Stimulated activated naive CD8-positive, alpha-beta T cell treated with anti-CD3 and anti-CD28 coated beads, Interleukin-15, Interleukin-2, amounts not matched to agents 100 ng/mL and 50 ng/mL, for 24 hours (primary cell): ENCODE results near the gene ERI3.

ENCODE experiments used
- H3K27ac Mint-ChIP-seq: one replicate; pipeline ENCODE4 v1.8.0; 2021; ENCODE audit warnings: mild to moderate bottlenecking, mixed read lengths
- H3K27me3 Mint-ChIP-seq: one replicate; pipeline ENCODE4 v1.8.0; 2021; ENCODE audit warnings: mixed read lengths
- H3K36me3 Mint-ChIP-seq: one replicate; pipeline ENCODE4 v1.8.0; 2021; ENCODE audit warnings: low read depth, mixed read lengths
- H3K4me1 Mint-ChIP-seq: one replicate; pipeline ENCODE4 v1.8.0; 2021; ENCODE audit warnings: low read depth, mixed read lengths
- H3K4me3 Mint-ChIP-seq: one replicate; pipeline ENCODE4 v1.8.0; 2021; ENCODE audit warnings: mild to moderate bottlenecking, mixed read lengths
- H3K9me3 Mint-ChIP-seq: one replicate; pipeline ENCODE4 v1.8.0; 2021; ENCODE audit warnings: mixed read lengths

ERI3 gene

GRCh38 chr1:44237721-44238457 is 117.2 kb downstream of the ERI3 start:
- H3K27me3 Mint-ChIP-seq: no peaks in the 10 kb centered on the region
- no peaks in the 10 kb centered on the region for H3K9me3 Mint-ChIP-seq
- no peak overlapping the region for H3K4me3 Mint-ChIP-seq
- H3K27ac Mint-ChIP-seq: no peak overlapping the region
- H3K36me3 Mint-ChIP-seq: peaks cover 14% of the 10 kb centered on the region
- peaks cover 13% of the 10 kb centered on the region for H3K4me1 Mint-ChIP-seq

GRCh38 chr1:44236490-44237272 is 118.4 kb downstream of the ERI3 start:
- H3K27me3 Mint-ChIP-seq: no peaks in the 10 kb centered on the region
- H3K36me3 Mint-ChIP-seq: peaks cover 15% of the 10 kb centered on the region
- no peaks in the 10 kb centered on the region for H3K9me3 Mint-ChIP-seq
- H3K4me3 Mint-ChIP-seq: no peak overlapping the region
- H3K27ac Mint-ChIP-seq: no peak overlapping the region
- H3K4me1 Mint-ChIP-seq: peaks cover 13% of the 10 kb centered on the region

GRCh38 chr1:44235808-44236207 is 119.2 kb downstream of the ERI3 start:
- Mint-ChIP-seq H3K4me1 (peaks cover 13% of the 10 kb centered on the region), H3K27ac (no peak overlapping the region), H3K36me3 (peaks cover 15% of the 10 kb centered on the region), H3K27me3 (no peaks in the 10 kb centered on the region), H3K9me3 (no peaks in the 10 kb centered on the region), H3K4me3 (no peak overlapping the region)

GRCh38 chr1:44233593-44233992 is 121.5 kb downstream of the ERI3 start:
- Mint-ChIP-seq H3K27me3 (no peaks in the 10 kb centered on the region), H3K36me3 (peaks cover 15% of the 10 kb centered on the region), H3K27ac (no peak overlapping the region), H3K4me1 (peaks cover 7% of the 10 kb centered on the region), H3K9me3 (no peaks in the 10 kb centered on the region), H3K4me3 (no peak overlapping the region)

GRCh38 chr1:44230796-44231195 is 124.3 kb downstream of the ERI3 start:
- Mint-ChIP-seq H3K9me3 (no peaks in the 10 kb centered on the region), H3K36me3 (peaks cover 19% of the 10 kb centered on the region), H3K4me1 (no peaks in the 10 kb centered on the region), H3K27me3 (no peaks in the 10 kb centered on the region), H3K4me3 (no peak overlapping the region), H3K27ac (no peak overlapping the region)

GRCh38 chr1:44229435-44230167 is 125.5 kb downstream of the ERI3 start:
- no peaks in the 10 kb centered on the region for H3K4me1 Mint-ChIP-seq
- H3K4me3 Mint-ChIP-seq: no peak overlapping the region
- peaks cover 15% of the 10 kb centered on the region for H3K36me3 Mint-ChIP-seq
- no peaks in the 10 kb centered on the region for H3K9me3 Mint-ChIP-seq
- no peak overlapping the region for H3K27ac Mint-ChIP-seq
- H3K27me3 Mint-ChIP-seq: no peaks in the 10 kb centered on the region

GRCh38 chr1:44228218-44228617 is 126.8 kb downstream of the ERI3 start:
- no peak overlapping the region for H3K27ac Mint-ChIP-seq

GRCh38 chr1:44227211-44227610 is 127.8 kb downstream of the ERI3 start:
- Mint-ChIP-seq H3K4me3 (no peak overlapping the region), H3K9me3 (no peaks in the 10 kb centered on the region), H3K27ac (no peak overlapping the region)

More at GRCh38 chr1:44228218-44228617, 126.8 kb downstream of the ERI3 start:
- Mint-ChIP-seq H3K36me3 (peaks cover 8% of the 10 kb centered on the region), H3K27me3 (no peaks in the 10 kb centered on the region), H3K9me3 (no peaks in the 10 kb centered on the region), H3K4me3 (no peak overlapping the region), H3K4me1 (peaks cover 8% of the 10 kb centered on the region)

GRCh38 chr1:44225761-44226160 is 129.3 kb downstream of the ERI3 start:
- no peaks in the 10 kb centered on the region for H3K9me3 Mint-ChIP-seq
- no peaks in the 10 kb centered on the region for H3K27me3 Mint-ChIP-seq
- no peak overlapping the region for H3K4me3 Mint-ChIP-seq
- H3K4me1 Mint-ChIP-seq: peaks cover 11% of the 10 kb centered on the region
- no peak overlapping the region for H3K27ac Mint-ChIP-seq
- peaks cover 6% of the 10 kb centered on the region for H3K36me3 Mint-ChIP-seq

More at GRCh38 chr1:44227211-44227610, 127.8 kb downstream of the ERI3 start:
- Mint-ChIP-seq H3K27me3 (no peaks in the 10 kb centered on the region), H3K36me3 (peaks cover 5% of the 10 kb centered on the region), H3K4me1 (peaks cover 11% of the 10 kb centered on the region)

- Mint-ChIP-seq H3K27ac (no peak overlapping the region), H3K4me1 (peaks cover 11% of the 10 kb centered on the region), H3K4me3 (no peak overlapping the region), H3K9me3 (no peaks in the 10 kb centered on the region), H3K27me3 (no peaks in the 10 kb centered on the region), H3K36me3 (peaks cover 13% of the 10 kb centered on the region)
Observed at GRCh38 chr1:44223187-44223610, 131.9 kb downstream of the ERI3 start.

- Mint-ChIP-seq H3K36me3 (peaks cover 14% of the 10 kb centered on the region), H3K27ac (no peak overlapping the region), H3K4me3 (no peak overlapping the region), H3K4me1 (peaks cover 11% of the 10 kb centered on the region), H3K27me3 (no peaks in the 10 kb centered on the region), H3K9me3 (no peaks in the 10 kb centered on the region)
Observed at GRCh38 chr1:44222397-44223186, 132.5 kb downstream of the ERI3 start.

GRCh38 chr1:44221769-44222168 is 133.3 kb downstream of the ERI3 start:
- H3K27me3 Mint-ChIP-seq: no peaks in the 10 kb centered on the region
- H3K36me3 Mint-ChIP-seq: peaks cover 14% of the 10 kb centered on the region
- no peak overlapping the region for H3K4me3 Mint-ChIP-seq
- no peak overlapping the region for H3K27ac Mint-ChIP-seq
- H3K4me1 Mint-ChIP-seq: peaks cover 11% of the 10 kb centered on the region
- H3K9me3 Mint-ChIP-seq: no peaks in the 10 kb centered on the region

- Mint-ChIP-seq H3K36me3 (peaks cover 16% of the 10 kb centered on the region), H3K4me3 (no peak overlapping the region), H3K27ac (no peak overlapping the region)
Observed at GRCh38 chr1:44220755-44221154, 134.3 kb downstream of the ERI3 start.

GRCh38 chr1:44220001-44220751 is 134.9 kb downstream of the ERI3 start:
- no peak overlapping the region for H3K27ac Mint-ChIP-seq
- H3K4me3 Mint-ChIP-seq: no peak overlapping the region
- H3K36me3 Mint-ChIP-seq: peaks cover 19% of the 10 kb centered on the region
- peaks cover 11% of the 10 kb centered on the region for H3K4me1 Mint-ChIP-seq
- no peaks in the 10 kb centered on the region for H3K27me3 Mint-ChIP-seq
- no peaks in the 10 kb centered on the region for H3K9me3 Mint-ChIP-seq

More at GRCh38 chr1:44220755-44221154, 134.3 kb downstream of the ERI3 start:
- Mint-ChIP-seq H3K9me3 (no peaks in the 10 kb centered on the region), H3K4me1 (peaks cover 11% of the 10 kb centered on the region), H3K27me3 (no peaks in the 10 kb centered on the region)
